Uterus (tissue), 4 donors: ENCODE results near the gene ZNF45. TPM values are rescaled to one million over a fixed set of nuclear protein-coding genes. Genes with fewer than 3 reads are reported as not detected.

Source experiments
- DNase-seq, 2 donors: peaks; one replicate each; pipeline ENCODE4 v3.0.0-alpha.2; 2019 to 2020
- H3K27ac ChIP-seq, 2 donors: fragments of 200-600 bp; sonication (generic); 1 replicate in 1 of 2; 2 replicates in 1 of 2; pipeline ENCODE4 v1.5.1; 2016 to 2018
- H3K27me3 ChIP-seq, 2 donors: fragments of 200-600 bp; sonication (generic); one replicate each; pipeline ENCODE4 v1.5.1; 2018 to 2019; ENCODE audit warnings: control low read depth in 1 of 2
- H3K36me3 ChIP-seq, 2 donors: fragments of 200-600 bp; sonication (generic); one replicate each; pipeline ENCODE4 v1.5.1; 2019; ENCODE audit warnings: control low read depth in 1 of 2
- H3K4me1 ChIP-seq, 2 donors: fragments of 200-600 bp; sonication (generic); one replicate each; pipeline ENCODE4 v1.5.1; 2018 to 2019; ENCODE audit warnings: control low read depth in 1 of 2
- H3K4me3 ChIP-seq, 2 donors: fragments of 200-600 bp; sonication (generic); 1 replicate in 1 of 2; 2 replicates in 1 of 2; pipeline ENCODE4 v1.5.1; 2018 to 2019; ENCODE audit warnings: mild to moderate bottlenecking in 1 of 2
- H3K9me3 ChIP-seq, 2 donors: fragments of 200-600 bp; sonication (generic); one replicate each; pipeline ENCODE4 v1.5.1; 2019; ENCODE audit warnings: control low read depth in 1 of 2
- POLR2A ChIP-seq, 2 donors: fragments of 450-650 bp; IDR thresholded peaks; one replicate each; pipeline ENCODE4 v1.6.1; 2016; ENCODE audit warnings: antibody characterized with exemption in 2 of 2, mild to moderate bottlenecking in 1 of 2, moderate library complexity in 1 of 2
- intact Hi-C: fragments of 100-400 bp; cut with DNase I; formaldehyde crosslinking; loops from one replicate; pipeline ENCODE4 v1.15.1; 2023; ENCODE audit warnings: low total_unique reads
- total RNA-seq, 4 donors: library from RNA; depleted of rRNA in 3 of 4; stranded (reverse); fragments of >200 nt in 3 of 4; gene quantifications; one replicate each; pipeline versions ENCODE4 v1.1.0 to v1.2.4, GENCODE V29; 2014 to 2023
- TF ChIP-seq, protein P1 (sequence below), 4 experiments: fragments of 200-600 bp in 2 of 4; fragments of 450-650 bp in 2 of 4; sonication (generic) in 2 of 4; IDR thresholded peaks; one replicate each; pipeline ENCODE4 v1.5.1; 2016 to 2019; ENCODE audit warnings: antibody characterized with exemption in 4 of 4, mild to moderate bottlenecking in 2 of 4, moderate library complexity in 1 of 4
- donor health status: DM: yes; HTN: yes; CAD: no.

ZNF45 gene
- total RNA-seq, 4 donors from 2014 or later, result 9.4 to 33.0 (median 14.6) TPM

DNA sequence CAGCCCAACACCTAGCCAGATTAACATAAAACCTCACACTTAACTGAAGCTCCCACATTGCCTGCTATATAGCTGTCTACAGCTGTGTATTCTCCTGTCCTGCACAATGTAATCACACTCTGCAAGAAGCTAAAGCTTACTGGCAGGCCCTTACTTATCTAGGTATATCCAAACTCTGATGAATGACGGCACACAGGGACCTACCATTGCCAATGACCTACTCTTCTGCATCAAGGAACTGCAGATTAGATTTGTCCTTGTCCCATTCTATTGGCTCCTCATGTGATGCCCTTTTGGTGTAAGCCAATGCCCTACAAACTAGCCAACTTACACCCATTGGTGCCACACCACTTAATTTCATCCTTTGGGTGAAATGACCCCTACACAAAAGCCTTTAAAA lies 26.4 kb downstream of the ZNF45 start:
- Histone ChIP-seq H3K4me3 (no peak overlapping the region), H3K27ac (no peak overlapping the region), H3K9me3 (peaks cover 3 to 64% of the 10 kb centered on the region in 2 donors), H3K36me3 (no peaks in the 10 kb centered on the region), H3K27me3 (no peaks in the 10 kb centered on the region), H3K4me1 (no peaks in the 10 kb centered on the region)
- TF ChIP-seq, protein P1, sequence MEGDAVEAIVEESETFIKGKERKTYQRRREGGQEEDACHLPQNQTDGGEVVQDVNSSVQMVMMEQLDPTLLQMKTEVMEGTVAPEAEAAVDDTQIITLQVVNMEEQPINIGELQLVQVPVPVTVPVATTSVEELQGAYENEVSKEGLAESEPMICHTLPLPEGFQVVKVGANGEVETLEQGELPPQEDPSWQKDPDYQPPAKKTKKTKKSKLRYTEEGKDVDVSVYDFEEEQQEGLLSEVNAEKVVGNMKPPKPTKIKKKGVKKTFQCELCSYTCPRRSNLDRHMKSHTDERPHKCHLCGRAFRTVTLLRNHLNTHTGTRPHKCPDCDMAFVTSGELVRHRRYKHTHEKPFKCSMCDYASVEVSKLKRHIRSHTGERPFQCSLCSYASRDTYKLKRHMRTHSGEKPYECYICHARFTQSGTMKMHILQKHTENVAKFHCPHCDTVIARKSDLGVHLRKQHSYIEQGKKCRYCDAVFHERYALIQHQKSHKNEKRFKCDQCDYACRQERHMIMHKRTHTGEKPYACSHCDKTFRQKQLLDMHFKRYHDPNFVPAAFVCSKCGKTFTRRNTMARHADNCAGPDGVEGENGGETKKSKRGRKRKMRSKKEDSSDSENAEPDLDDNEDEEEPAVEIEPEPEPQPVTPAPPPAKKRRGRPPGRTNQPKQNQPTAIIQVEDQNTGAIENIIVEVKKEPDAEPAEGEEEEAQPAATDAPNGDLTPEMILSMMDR (IDR thresholded peaks at IDR 0.05), result no peak
- no peak for TF ChIP-seq POLR2A (IDR thresholded peaks at IDR 0.05)
- DNase-seq, result no peak
- intact Hi-C loops, result no loop called here

DNA sequence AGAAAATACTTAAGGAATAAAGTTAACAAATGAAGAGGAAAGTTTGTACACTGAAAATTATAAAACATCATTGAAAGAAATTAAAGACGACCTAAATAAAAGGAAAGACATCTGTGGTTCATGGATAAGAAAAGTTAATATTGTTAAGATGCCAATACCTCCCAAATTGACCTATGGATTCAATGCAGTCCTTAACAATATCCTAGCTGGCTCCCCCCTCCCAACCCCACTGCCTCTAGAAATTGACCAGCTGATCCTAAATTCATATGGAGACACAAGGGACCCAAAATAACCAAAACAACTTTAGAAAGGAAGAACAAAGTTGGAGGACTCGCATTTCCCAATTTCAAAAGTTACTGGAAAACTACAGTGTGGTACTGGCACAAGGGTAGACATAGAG lies 28.3 kb downstream of the ZNF45 start:
- no peaks in the 10 kb centered on the region for H3K36me3 ChIP-seq
- H3K4me1 ChIP-seq, result no peaks in the 10 kb centered on the region
- TF ChIP-seq POLR2A (IDR thresholded peaks at IDR 0.05), result no peak
- TF ChIP-seq, protein P1 (IDR thresholded peaks at IDR 0.05), result no peak
- no peaks in the 10 kb centered on the region for H3K27me3 ChIP-seq
- peaks cover 0 to 45% of the 10 kb centered on the region in 2 donors for H3K9me3 ChIP-seq
- intact Hi-C loops, result no loop called here
- DNase-seq, result no peak
- H3K27ac ChIP-seq, result no peak overlapping the region
- no peak overlapping the region for H3K4me3 ChIP-seq

DNA sequence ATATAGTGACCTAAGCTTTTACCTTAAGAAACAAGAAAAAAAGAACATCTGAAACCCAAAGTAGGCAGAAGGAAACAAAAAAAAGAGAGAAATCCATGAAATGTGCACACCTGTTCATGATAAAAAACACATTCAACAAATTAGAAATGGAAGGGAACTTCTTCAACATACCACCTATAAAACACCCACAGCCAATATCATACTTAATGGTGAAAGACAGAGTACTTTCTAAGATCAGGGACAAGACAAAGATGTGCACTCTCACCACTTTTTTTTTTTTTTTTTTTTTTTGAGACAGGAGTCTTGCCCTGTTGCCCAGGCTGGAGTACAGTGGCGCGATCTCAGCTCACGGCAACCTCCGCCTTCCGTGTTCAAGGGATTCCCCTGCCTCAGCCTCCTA lies 29.2 kb downstream of the ZNF45 start:
- DNase-seq, result no peak
- H3K36me3 ChIP-seq, result no peaks in the 10 kb centered on the region
- no peak overlapping the region for H3K4me3 ChIP-seq
- no peak for TF ChIP-seq POLR2A (IDR thresholded peaks at IDR 0.05)
- TF ChIP-seq, protein P1 (IDR thresholded peaks at IDR 0.05), result no peak
- no peaks in the 10 kb centered on the region for H3K27me3 ChIP-seq
- intact Hi-C loops, result no loop called here
- peaks cover 0 to 37% of the 10 kb centered on the region in 2 donors for H3K9me3 ChIP-seq
- H3K27ac ChIP-seq, result no peak overlapping the region
- no peaks in the 10 kb centered on the region for H3K4me1 ChIP-seq

GRCh38 chr19:43902399-43902798 lies 32.7 kb downstream of the ZNF45 start:
- H3K27me3 ChIP-seq, result no peaks in the 10 kb centered on the region
- H3K4me3 ChIP-seq, result peak overlapping the region in 1 of 2 donors; percentile 47
- H3K36me3 ChIP-seq, result no peaks in the 10 kb centered on the region
- no peaks in the 10 kb centered on the region for H3K4me1 ChIP-seq
- H3K27ac ChIP-seq, result no peak overlapping the region
- intact Hi-C loops, result no loop called here
- H3K9me3 ChIP-seq, result peaks cover 0 to 32% of the 10 kb centered on the region in 2 donors
- DNase-seq, result no peak
- TF ChIP-seq, protein P1 (IDR thresholded peaks at IDR 0.05), result no peak
- TF ChIP-seq POLR2A (IDR thresholded peaks at IDR 0.05), result no peak

- intact Hi-C loops, result no loop called here
- no peaks in the 10 kb centered on the region for H3K36me3 ChIP-seq
- H3K27me3 ChIP-seq, result no peaks in the 10 kb centered on the region
- H3K4me3 ChIP-seq, result peak overlapping the region; percentile 27 to 47
- H3K4me1 ChIP-seq, result no peaks in the 10 kb centered on the region
- peaks cover 0 to 36% of the 10 kb centered on the region in 2 donors for H3K9me3 ChIP-seq
- no peak overlapping the region for H3K27ac ChIP-seq
- DNase-seq, result peak; percentile 69 to 74
- TF ChIP-seq POLR2A (IDR thresholded peaks at IDR 0.05), result no peak
- TF ChIP-seq, protein P1 (IDR thresholded peaks at IDR 0.05), result no peak
Observed at GRCh38 chr19:43901395-43902390, 33.4 kb downstream of the ZNF45 start.
